ENCODE measurements around the gene TAF1B. TPM values are rescaled to one million over a fixed set of nuclear protein-coding genes. Genes with fewer than 3 reads are reported as not detected.
A peak's percentile ranks its signal among the peaks of the same experiment; 100 is the strongest.

The TAF1B gene
- total RNA-seq, 4 donors from 2014 or later = 0.80 to 18.9 (median 4.4) TPM; not detected in 1

GRCh38 chr2:9952856-9953503 is 109.7 kb downstream of the TAF1B start:
- no peaks in the 10 kb centered on the region for H3K9me3 ChIP-seq
- 58 to 60% methylated on average over 8 of the region's 8 CpGs for WGBS, 2 donors (ENCODE audit: low coverage in 1 of 2)
- in situ Hi-C loops (cut with MboI; ENCODE audit: low pct_ligation_motif_present in 1 of 4, low pct_unique_long_range_greater_than_20kb in 1 of 4, low sequenced_read_pairs in 3 of 4) (no loop called here), intact Hi-C loops (cut with DNase I; ENCODE audit: low total_unique reads) (no loop called here)
- no peaks in the 10 kb centered on the region for H3K36me3 ChIP-seq
- H3K4me3 ChIP-seq = no peak overlapping the region
- H3K27me3 ChIP-seq = peaks cover 59% of the 10 kb centered on the region
- DNase-seq = no peak
- TF ChIP-seq CTCF (IDR thresholded peaks at IDR 0.05) (no peak), EP300 (IDR thresholded peaks at IDR 0.05; ENCODE audit: low read depth) (no peak), POLR2A (IDR thresholded peaks at IDR 0.05) (no peak), POLR2AphosphoS5 (IDR thresholded peaks at IDR 0.05) (no peak)
- H3K27ac ChIP-seq = no peak overlapping the region
- peaks cover 0 to 25% (median 18%) of the 10 kb centered on the region in 4 donors for H3K4me1 ChIP-seq

GRCh38 chr2:9954136-9954535 is 110.9 kb downstream of the TAF1B start:
- no peaks in the 10 kb centered on the region for H3K36me3 ChIP-seq
- no peaks in the 10 kb centered on the region for H3K9me3 ChIP-seq
- 42 to 44% methylated on average over 2 to 3 of the region's 3 CpGs for WGBS, 2 donors (ENCODE audit: low coverage in 1 of 2)
- intact Hi-C loops (cut with DNase I; ENCODE audit: low total_unique reads) = no loop called here
- H3K27ac ChIP-seq = no peak overlapping the region
- peak in 1 of 3 donors; percentile 7 for TF ChIP-seq POLR2AphosphoS5 (IDR thresholded peaks at IDR 0.05)
- no peak for TF ChIP-seq CTCF (IDR thresholded peaks at IDR 0.05)
- no peak for TF ChIP-seq EP300 (IDR thresholded peaks at IDR 0.05; ENCODE audit: low read depth)
- no peak for TF ChIP-seq POLR2A (IDR thresholded peaks at IDR 0.05)
- DNase-seq = no peak
- in situ Hi-C loops (cut with MboI; ENCODE audit: low pct_ligation_motif_present in 1 of 4, low pct_unique_long_range_greater_than_20kb in 1 of 4, low sequenced_read_pairs in 3 of 4) = no loop called here
- peaks cover 59% of the 10 kb centered on the region for H3K27me3 ChIP-seq
- H3K4me3 ChIP-seq = no peak overlapping the region
- peaks cover 0 to 25% (median 18%) of the 10 kb centered on the region in 4 donors for H3K4me1 ChIP-seq

- intact Hi-C loops (cut with DNase I; ENCODE audit: low total_unique reads) = no loop called here
- H3K4me1 ChIP-seq = peaks cover 0 to 10% (median 5%) of the 10 kb centered on the region in 4 donors
- H3K27ac ChIP-seq = no peak overlapping the region
- no peaks in the 10 kb centered on the region for H3K9me3 ChIP-seq
- no peaks in the 10 kb centered on the region for H3K36me3 ChIP-seq
- TF ChIP-seq POLR2A (IDR thresholded peaks at IDR 0.05) (no peak), EP300 (IDR thresholded peaks at IDR 0.05; ENCODE audit: low read depth) (no peak), POLR2AphosphoS5 (IDR thresholded peaks at IDR 0.05) (no peak), CTCF (IDR thresholded peaks at IDR 0.05) (no peak)
- no peak for DNase-seq
- in situ Hi-C loops (cut with MboI; ENCODE audit: low pct_ligation_motif_present in 1 of 4, low pct_unique_long_range_greater_than_20kb in 1 of 4, low sequenced_read_pairs in 3 of 4) = no loop called here
- no peak overlapping the region for H3K4me3 ChIP-seq
- H3K27me3 ChIP-seq = peaks cover 32% of the 10 kb centered on the region
- 76 to 89% methylated on average over 2 to 8 of the region's 8 CpGs for WGBS, 2 donors (ENCODE audit: low coverage in 1 of 2)
These were observed 114.8 kb downstream of the TAF1B start for GRCh38 chr2:9958057-9958456.

GRCh38 chr2:9959262-9959661 is 116.0 kb downstream of the TAF1B start:
- H3K4me3 ChIP-seq = no peak overlapping the region
- H3K27ac ChIP-seq = no peak overlapping the region
- no peak for DNase-seq
- TF ChIP-seq EP300 (IDR thresholded peaks at IDR 0.05; ENCODE audit: low read depth) = no peak
- no peak for TF ChIP-seq POLR2A (IDR thresholded peaks at IDR 0.05)
- TF ChIP-seq POLR2AphosphoS5 (IDR thresholded peaks at IDR 0.05) = no peak
- no peak for TF ChIP-seq CTCF (IDR thresholded peaks at IDR 0.05)
- in situ Hi-C loops (cut with MboI; ENCODE audit: low pct_ligation_motif_present in 1 of 4, low pct_unique_long_range_greater_than_20kb in 1 of 4, low sequenced_read_pairs in 3 of 4) (no loop called here), intact Hi-C loops (cut with DNase I; ENCODE audit: low total_unique reads) (no loop called here)
- H3K27me3 ChIP-seq = peaks cover 20% of the 10 kb centered on the region
- 91% methylated on average over 3 of the region's 3 CpGs for WGBS, 2 donors (ENCODE audit: low coverage in 1 of 2)
- H3K36me3 ChIP-seq = no peaks in the 10 kb centered on the region
- H3K4me1 ChIP-seq = peaks cover 0 to 4% (median 2%) of the 10 kb centered on the region in 4 donors
- no peaks in the 10 kb centered on the region for H3K9me3 ChIP-seq

Data from transverse colon (tissue), 4 donors.